OCI-LY1 (cell line): ENCODE results near the gene IBA57.

Source experiments
- H2AFZ ChIP-seq: fragments of 200-600 bp; sonication (generic), shearing (Covaris generic); 2 replicates; pipeline ENCODE4 v1.6.0; 2014; ENCODE audit warnings: antibody characterized with exemption, mild to moderate bottlenecking, low read length
- H3F3A ChIP-seq: fragments of 200-600 bp; sonication (generic), shearing (Covaris generic); 2 replicates; pipeline ENCODE4 v1.6.0; 2014; ENCODE audit warnings: mild to moderate bottlenecking, antibody characterized with exemption, low read length, moderate library complexity; ENCODE audit not compliant: insufficient read depth
- H3K27ac ChIP-seq: fragments of 200-600 bp; sonication (generic); 2 replicates; pipeline ENCODE4 v1.5.1; 2014; ENCODE audit warnings: low read length, mixed run types, mild to moderate bottlenecking, low read depth; ENCODE audit not compliant: poor library complexity, severe bottlenecking
- H3K27me3 ChIP-seq: fragments of 200-600 bp; sonication (generic); 2 replicates; pipeline ENCODE4 v1.6.0; 2014; ENCODE audit warnings: antibody characterized with exemption, mild to moderate bottlenecking, low read length, moderate library complexity; ENCODE audit not compliant: insufficient read depth
- H3K36me3 ChIP-seq: fragments of 200-600 bp; sonication (generic); 2 replicates; pipeline ENCODE4 v1.6.1; 2014; ENCODE audit warnings: mild to moderate bottlenecking, antibody characterized with exemption, low read length, moderate library complexity, mixed read lengths; ENCODE audit not compliant: insufficient read depth
- H3K4me1 ChIP-seq: fragments of 200-600 bp; sonication (generic); 2 replicates; pipeline ENCODE4 v1.5.1; 2014; ENCODE audit warnings: mild to moderate bottlenecking, low read length, moderate library complexity; ENCODE audit not compliant: insufficient read depth, severe bottlenecking
- H3K4me2 ChIP-seq: fragments of 200-600 bp; sonication (generic), shearing (Covaris generic); 2 replicates; pipeline ENCODE4 v1.6.1; 2014; ENCODE audit warnings: low read length
- H3K4me3 ChIP-seq: fragments of 200-600 bp; sonication (generic); 2 replicates; pipeline ENCODE4 v1.5.1; 2014; ENCODE audit warnings: low read length, low read depth, mild to moderate bottlenecking, mixed read lengths; ENCODE audit not compliant: poor library complexity, severe bottlenecking
- H3K79me2 ChIP-seq: fragments of 200-600 bp; shearing (Covaris generic); 2 replicates; pipeline ENCODE4 v1.6.1; 2016; ENCODE audit warnings: mixed run types, low read length, mixed read lengths; ENCODE audit not compliant: insufficient read depth
- H3K9ac ChIP-seq: fragments of 200-600 bp; sonication (generic), shearing (Covaris generic); 2 replicates; pipeline ENCODE4 v1.6.1; 2014; ENCODE audit warnings: mild to moderate bottlenecking, low read length, mixed read lengths
- H3K9me2 ChIP-seq: fragments of 200-600 bp; sonication (generic), shearing (Covaris generic); 2 replicates; pipeline ENCODE4 v1.6.1; 2014; ENCODE audit warnings: low read depth, mild to moderate bottlenecking, low read length, mixed read lengths
- H3K9me3 ChIP-seq: fragments of 200-600 bp; shearing (Covaris generic); 2 replicates; pipeline ENCODE4 v1.6.1; 2014; ENCODE audit warnings: low read length, mixed read lengths
- H4K20me1 ChIP-seq: fragments of 200-600 bp; sonication (generic), shearing (Covaris generic); 2 replicates; pipeline ENCODE4 v1.6.0; 2016; ENCODE audit warnings: mild to moderate bottlenecking, low read length; ENCODE audit not compliant: insufficient read depth
- EZH2 ChIP-seq: fragments of 200-600 bp; sonication (generic), shearing (Covaris generic); IDR thresholded peaks from 2 replicates; pipeline ENCODE4 v1.8.0; 2017; ENCODE audit warnings: borderline replicate concordance, mixed run types, mild to moderate bottlenecking, antibody characterized with exemption, low read length, moderate library complexity, mixed read lengths
- TF ChIP-seq, protein P1 (sequence below): fragments of 200-600 bp; sonication (generic), shearing (Covaris generic); IDR thresholded peaks from 2 replicates; pipeline ENCODE4 v1.5.1; 2017; ENCODE audit warnings: mild to moderate bottlenecking, antibody characterized with exemption, low read length, moderate library complexity, mixed read lengths

Gene IBA57

GRCh38 chr1:228148196-228148861 lies 17.3 kb upstream of the IBA57 start:
- TF ChIP-seq EZH2 = no peak
- TF ChIP-seq, protein P1, sequence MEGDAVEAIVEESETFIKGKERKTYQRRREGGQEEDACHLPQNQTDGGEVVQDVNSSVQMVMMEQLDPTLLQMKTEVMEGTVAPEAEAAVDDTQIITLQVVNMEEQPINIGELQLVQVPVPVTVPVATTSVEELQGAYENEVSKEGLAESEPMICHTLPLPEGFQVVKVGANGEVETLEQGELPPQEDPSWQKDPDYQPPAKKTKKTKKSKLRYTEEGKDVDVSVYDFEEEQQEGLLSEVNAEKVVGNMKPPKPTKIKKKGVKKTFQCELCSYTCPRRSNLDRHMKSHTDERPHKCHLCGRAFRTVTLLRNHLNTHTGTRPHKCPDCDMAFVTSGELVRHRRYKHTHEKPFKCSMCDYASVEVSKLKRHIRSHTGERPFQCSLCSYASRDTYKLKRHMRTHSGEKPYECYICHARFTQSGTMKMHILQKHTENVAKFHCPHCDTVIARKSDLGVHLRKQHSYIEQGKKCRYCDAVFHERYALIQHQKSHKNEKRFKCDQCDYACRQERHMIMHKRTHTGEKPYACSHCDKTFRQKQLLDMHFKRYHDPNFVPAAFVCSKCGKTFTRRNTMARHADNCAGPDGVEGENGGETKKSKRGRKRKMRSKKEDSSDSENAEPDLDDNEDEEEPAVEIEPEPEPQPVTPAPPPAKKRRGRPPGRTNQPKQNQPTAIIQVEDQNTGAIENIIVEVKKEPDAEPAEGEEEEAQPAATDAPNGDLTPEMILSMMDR = no peak
- Histone ChIP-seq H3K27ac (no peak overlapping the region), H4K20me1 (no peaks in the 10 kb centered on the region), H3K36me3 (peaks cover 14% of the 10 kb centered on the region; the same call in 1 of the 2 replicates), H3K4me2 (no peak overlapping the region), H3K79me2 (peaks cover 4% of the 10 kb centered on the region; the same call in 1 of the 2 replicates), H3F3A (no peaks in the 10 kb centered on the region), H3K9ac (no peak overlapping the region), H3K4me1 (peaks cover 16% of the 10 kb centered on the region), H2AFZ (no peak overlapping the region), H3K4me3 (no peak overlapping the region), H3K27me3 (no peaks in the 10 kb centered on the region), H3K9me3 (no peaks in the 10 kb centered on the region), H3K9me2 (no peaks in the 10 kb centered on the region)

- Histone ChIP-seq H3K9me3 (no peaks in the 10 kb centered on the region), H3K36me3 (peaks cover 14% of the 10 kb centered on the region; the same call in 1 of the 2 replicates), H4K20me1 (no peaks in the 10 kb centered on the region), H3K4me2 (no peak overlapping the region), H3K4me1 (peaks cover 11% of the 10 kb centered on the region), H3K4me3 (no peak overlapping the region), H3K9ac (no peak overlapping the region), H3K27me3 (no peaks in the 10 kb centered on the region), H3K27ac (no peak overlapping the region), H3F3A (no peaks in the 10 kb centered on the region), H2AFZ (no peak overlapping the region), H3K79me2 (no peaks in the 10 kb centered on the region; the same call in 1 of the 2 replicates), H3K9me2 (no peaks in the 10 kb centered on the region)
- TF ChIP-seq EZH2 = no peak
- TF ChIP-seq, protein P1 = no peak
These were observed 16.6 kb upstream of the IBA57 start for GRCh38 chr1:228148935-228149405.

- Histone ChIP-seq H3K79me2 (no peaks in the 10 kb centered on the region; the same call in 1 of the 2 replicates), H3F3A (no peaks in the 10 kb centered on the region), H3K27ac (no peak within 1 kb of the TSS), H4K20me1 (no peaks in the 10 kb centered on the region), H3K36me3 (peaks cover 14% of the 10 kb centered on the region; the same call in 1 of the 2 replicates), H3K27me3 (no peaks in the 10 kb centered on the region), H3K9me2 (no peaks in the 10 kb centered on the region), H3K4me2 (no peak within 1 kb of the TSS), H3K4me3 (no peak within 1 kb of the TSS), H3K4me1 (peaks cover 6% of the 10 kb centered on the region), H3K9ac (no peak within 1 kb of the TSS), H3K9me3 (no peaks in the 10 kb centered on the region), H2AFZ (no peak within 1 kb of the TSS)
- TF ChIP-seq EZH2 = no peak
These were observed 16.0 kb upstream of the IBA57 start, which contains the start of gene GJC2 for GRCh38 chr1:228149406-228150119. Gene GJC2 (plus strand): TSS chr1:228149930. CDS start chr1:228157759, 7,829 bp downstream.
